Measurements from ENCODE around the gene EIF4E1B.

Gene EIF4E1B

GRCh38 chr5:176646049-176646706, 15.7 kb downstream of the EIF4E1B start:
- no peak for DNase-seq

GRCh38 chr5:176646707-176647029, 16.2 kb downstream of the EIF4E1B start:
- DNase-seq, result no peak

GRCh38 chr5:176647030-176647842, 16.8 kb downstream of the EIF4E1B start, which contains the start of gene TSPAN17:
Gene TSPAN17, plus strand, starts transcription at chr5:176647484. Its CDS starts 132 bp downstream, at chr5:176647616.
- peak; percentile 80 to 100 (median 99) for DNase-seq

- DNase-seq, result peak in 10 of 56 donors; percentile 11 to 67 (median 36)
Measured at GRCh38 chr5:176647843-176648473, 17.5 kb downstream of the EIF4E1B start.

- DNase-seq, result peak in 1 of 56 donors; percentile 49
Measured at GRCh38 chr5:176648474-176649194, 18.2 kb downstream of the EIF4E1B start.

GRCh38 chr5:176650354-176650884, 19.9 kb downstream of the EIF4E1B start:
- peak in 22 of 56 donors; percentile 8 to 72 (median 28) for DNase-seq

- DNase-seq, result no peak
Measured at GRCh38 chr5:176651472-176651980, 21.1 kb downstream of the EIF4E1B start.

GRCh38 chr5:176652136-176652535, 21.7 kb downstream of the EIF4E1B start:
- peak in 28 of 56 donors; percentile 3 to 66 (median 30) for DNase-seq

- peak in 25 of 56 donors; percentile 11 to 72 (median 38) for DNase-seq
Measured at GRCh38 chr5:176653401-176654385, 23.2 kb downstream of the EIF4E1B start.

GRCh38 chr5:176654856-176655255, 24.4 kb downstream of the EIF4E1B start:
- no peak for DNase-seq

- no peak for DNase-seq
Measured at GRCh38 chr5:176656467-176656990, 26.1 kb downstream of the EIF4E1B start.

- peak in 50 of 56 donors; percentile 11 to 83 (median 40) for DNase-seq
Measured at GRCh38 chr5:176658007-176658599, 27.6 kb downstream of the EIF4E1B start.

GRCh38 chr5:176658817-176659511, 28.5 kb downstream of the EIF4E1B start:
- DNase-seq, result no peak

GRCh38 chr5:176659512-176659839, 29.0 kb downstream of the EIF4E1B start:
- no peak for DNase-seq

- DNase-seq, result no peak
Measured at GRCh38 chr5:176659860-176660461, 29.5 kb downstream of the EIF4E1B start.

- DNase-seq, result no peak
Measured at GRCh38 chr5:176660530-176660859, 30.0 kb downstream of the EIF4E1B start.

- DNase-seq, result peak in 49 of 56 donors; percentile 7 to 79 (median 47)
Measured at GRCh38 chr5:176660860-176661641, 30.6 kb downstream of the EIF4E1B start.

Measured in nucleus accumbens (tissue), 56 donors.